Activated CD4-positive, alpha-beta memory T cell treated with anti-CD3 and anti-CD28 coated beads for 36 hours (primary cell): ENCODE data around the gene LBHD1. TPM values are rescaled to one million over a fixed set of nuclear protein-coding genes. Genes with fewer than 3 reads are reported as not detected.
"Not testable (repeated sequence)": the region's sequence is repeated elsewhere in the genome, so short reads cannot be mapped to it uniquely, and the experiment has no call there.

Source experiments
- CTCF ChIA-PET: fragments of 350-600 bp; sonication (Branson Sonifier 250); formaldehyde crosslinking; loops from one replicate; lab custom pipeline; 2021; ENCODE audit warnings: antibody characterized with exemption, inconsistent platforms; lab: Charles Lee
- POLR2A ChIA-PET: fragments of 350-600 bp; sonication (Branson Sonifier 250); formaldehyde crosslinking; loops from one replicate; lab custom pipeline; 2021; ENCODE audit warnings: antibody characterized with exemption; lab: Charles Lee
- DNase-seq: peaks from one replicate; pipeline ENCODE4 v3.0.0-alpha.2; 2020
- H3K27ac Mint-ChIP-seq: one replicate; pipeline ENCODE4 v1.8.0; 2021; ENCODE audit warnings: mixed read lengths
- H3K27me3 Mint-ChIP-seq: one replicate; pipeline ENCODE4 v1.8.0; 2021; ENCODE audit warnings: mixed read lengths
- H3K36me3 Mint-ChIP-seq: one replicate; pipeline ENCODE4 v1.8.0; 2021; ENCODE audit warnings: mixed read lengths
- H3K4me1 Mint-ChIP-seq: one replicate; pipeline ENCODE4 v1.8.0; 2021; ENCODE audit warnings: low read depth, mixed read lengths
- H3K4me3 Mint-ChIP-seq: one replicate; pipeline ENCODE4 v1.8.0; 2021; ENCODE audit warnings: mild to moderate bottlenecking, mixed read lengths
- H3K9me3 Mint-ChIP-seq: one replicate; pipeline ENCODE4 v1.8.0; 2021; ENCODE audit warnings: mixed read lengths
- intact Hi-C: fragments of 100-400 bp; cut with micrococcal nuclease; formaldehyde crosslinking; loops from one replicate; pipeline ENCODE4 v1.15.1; 2023
- total RNA-seq, 2 experiments: library from RNA; stranded (reverse); gene quantifications; one replicate each; pipeline ENCODE4 v1.2.3, GENCODE V29; 2021

LBHD1 gene
- total RNA-seq, 2 experiments from 2014 or later: 10.8 to 14.1 TPM

- no peaks in the 10 kb centered on the region for H3K27me3 Mint-ChIP-seq
- H3K36me3 Mint-ChIP-seq: peaks cover 37% of the 10 kb centered on the region
- H3K9me3 Mint-ChIP-seq: no peaks in the 10 kb centered on the region
- ChIA-PET CTCF (interaction anchor here (0.7 to 2.5 kb wide), 5 partner anchors 16 to 285 kb away, joined by 3 to 9 read pairs (median 5); partner anchors contain the start of genes HNRNPUL2 and TUT1), POLR2A (interaction anchor here (0.6 to 5.4 kb wide), 17 partner anchors 16 to 285 kb away, joined by 3 to 29 read pairs (median 5); partner anchors contain the start of genes B3GAT3, C11orf98, CSKMT and GANAB)
- peak overlapping the region; percentile 95 for H3K27ac Mint-ChIP-seq
- peaks cover 69% of the 10 kb centered on the region for H3K4me1 Mint-ChIP-seq
- intact Hi-C loops: loop anchor here (1.0 to 5.0 kb wide), 11 partner anchors 18 to 172 kb away; partner anchors contain the start of genes C11orf98, CSKMT, HNRNPUL2 and MTA2
- DNase-seq: peak; percentile 98
- peak overlapping the region; percentile 86 for H3K4me3 Mint-ChIP-seq
Observed at GRCh38 chr11:62709247-62710000, 37.4 kb upstream of the LBHD1 start.

- intact Hi-C loops: loop anchor here (1.0 to 5.0 kb wide), 11 partner anchors 19 to 173 kb away; partner anchors contain the start of genes C11orf98, CSKMT, HNRNPUL2 and MTA2
Observed at GRCh38 chr11:62708793-62709192, 36.7 kb upstream of the LBHD1 start.

DNA sequence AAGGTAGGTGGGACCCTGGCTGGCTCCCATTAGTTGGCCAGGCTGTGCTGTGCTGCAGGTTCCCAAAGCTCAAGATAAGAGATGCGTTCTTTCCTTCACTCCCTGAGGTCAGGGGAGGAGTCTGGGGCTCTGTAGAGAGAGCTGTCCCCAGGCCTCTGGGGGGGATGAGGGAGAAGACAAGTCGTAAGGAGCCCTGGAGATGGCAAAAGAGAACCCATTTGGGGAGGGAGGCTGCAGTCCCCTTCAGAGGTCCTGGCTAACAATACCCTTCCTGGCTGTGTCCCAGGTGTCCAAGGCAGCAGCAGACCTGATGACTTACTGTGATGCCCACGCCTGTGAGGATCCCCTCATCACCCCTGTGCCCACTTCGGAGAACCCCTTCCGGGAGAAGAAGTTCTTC, 36.3 kb upstream of the LBHD1 start:
- intact Hi-C loops: loop anchor here (2.0 to 5.0 kb wide), 4 partner anchors 44 to 116 kb away; partner anchors contain the start of genes C11orf98, CSKMT, POLR2G and TUT1
- Mint-ChIP-seq H3K4me1 (peaks cover 58% of the 10 kb centered on the region), H3K36me3 (peaks cover 33% of the 10 kb centered on the region), H3K9me3 (no peaks in the 10 kb centered on the region), H3K27ac (peak overlapping the region; percentile 95), H3K4me3 (peak overlapping the region; percentile 86), H3K27me3 (no peaks in the 10 kb centered on the region)
- ChIA-PET CTCF (interaction anchor here (0.7 to 2.5 kb wide), 5 partner anchors 15 to 284 kb away, joined by 3 to 9 read pairs (median 5); partner anchors contain the start of genes HNRNPUL2 and TUT1), POLR2A (interaction anchor here (0.7 to 5.4 kb wide), 13 partner anchors 19 to 284 kb away, joined by 3 to 29 read pairs (median 8); partner anchors contain the start of genes C11orf98, CSKMT, GANAB and HNRNPUL2)
- DNase-seq: no peak

More at GRCh38 chr11:62708793-62709192, 36.7 kb upstream of the LBHD1 start:
- DNase-seq: peak; percentile 63
- POLR2A ChIA-PET: interaction anchor here (0.6 to 5.4 kb wide), 17 partner anchors 19 to 284 kb away, joined by 3 to 29 read pairs (median 5); partner anchors contain the start of genes B3GAT3, C11orf98, CSKMT and GANAB
- Mint-ChIP-seq H3K9me3 (no peaks in the 10 kb centered on the region), H3K4me3 (peak overlapping the region; percentile 86), H3K36me3 (peaks cover 37% of the 10 kb centered on the region), H3K27ac (peak overlapping the region; percentile 95), H3K4me1 (peaks cover 63% of the 10 kb centered on the region), H3K27me3 (no peaks in the 10 kb centered on the region)
- CTCF ChIA-PET: interaction anchor here (0.7 to 2.5 kb wide), 5 partner anchors 15 to 284 kb away, joined by 3 to 9 read pairs (median 5); partner anchors contain the start of genes HNRNPUL2 and TUT1

- no peaks in the 10 kb centered on the region for H3K27me3 Mint-ChIP-seq
- peak within 1 kb of the TSS; percentile 86 for H3K4me3 Mint-ChIP-seq
- H3K36me3 Mint-ChIP-seq: peaks cover 27% of the 10 kb centered on the region
- ChIA-PET POLR2A (interaction anchor here (0.7 to 5.4 kb wide), 6 partner anchors 20 to 133 kb away, joined by 3 to 29 read pairs (median 13); partner anchors contain the start of genes C11orf98, CSKMT, HNRNPUL2 and LBHD1), CTCF (interaction anchor here (1.1 to 2.0 kb wide), 2 partner anchors 13 to 115 kb away, joined by 3 to 8 read pairs; no protein-coding TSS in a partner anchor)
- intact Hi-C loops: loop anchor here (5.0 kb wide), 2 partner anchors 45 to 115 kb away; partner anchors contain the start of genes TUT1 and ZBTB3
- H3K9me3 Mint-ChIP-seq: no peaks in the 10 kb centered on the region
- DNase-seq: no peak
- peaks cover 51% of the 10 kb centered on the region for H3K4me1 Mint-ChIP-seq
- peak within 1 kb of the TSS; percentile 95 for H3K27ac Mint-ChIP-seq
Observed at GRCh38 chr11:62707277-62707861, 35.3 kb upstream of the LBHD1 start, which contains the start of the genes BSCL2 and GNG3. Gene BSCL2 (minus strand): TSS chr11:62707424. CDS start chr11:62707195, 229 bp downstream. Gene GNG3 (plus strand): TSS chr11:62707676. CDS start chr11:62708296, 620 bp downstream.

DNA sequence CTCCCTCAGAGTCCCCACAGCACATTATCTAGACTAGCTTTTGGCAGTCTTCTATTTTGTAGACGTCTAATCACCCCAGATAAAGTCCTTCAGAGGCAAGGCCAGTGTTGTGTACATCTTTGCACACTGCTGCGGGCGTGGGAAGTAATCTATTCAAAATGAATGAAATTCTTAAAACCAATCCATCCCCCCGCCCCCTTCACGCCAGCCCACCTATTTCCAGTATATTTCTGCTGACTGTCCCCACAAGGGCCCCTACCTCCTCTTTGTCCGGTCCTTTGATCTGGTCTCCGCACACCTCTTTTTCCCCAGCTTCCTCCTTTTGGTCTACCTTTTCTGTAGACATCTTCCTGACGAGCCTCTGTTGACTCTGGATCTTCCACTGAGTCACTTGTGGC, 34.8 kb upstream of the LBHD1 start:
- Mint-ChIP-seq H3K9me3 (no peaks in the 10 kb centered on the region), H3K27me3 (no peaks in the 10 kb centered on the region), H3K27ac (no peak overlapping the region), H3K4me1 (peaks cover 50% of the 10 kb centered on the region), H3K4me3 (peak overlapping the region; percentile 32), H3K36me3 (peaks cover 28% of the 10 kb centered on the region)
- CTCF ChIA-PET: interaction anchor here (1.1 to 2.0 kb wide), 3 partner anchors 12 to 282 kb away, joined by 3 to 8 read pairs (median 6); no protein-coding TSS in a partner anchor
- intact Hi-C loops: loop anchor here (5.0 kb wide), 2 partner anchors 45 to 115 kb away; partner anchors contain the start of genes TUT1 and ZBTB3
- POLR2A ChIA-PET: interaction anchor here (1.0 to 5.4 kb wide), 5 partner anchors 35 to 134 kb away, joined by 5 to 29 read pairs (median 8); partner anchors contain the start of genes C11orf98, CSKMT, INTS5 and LBHD1
- DNase-seq: no peak

DNA sequence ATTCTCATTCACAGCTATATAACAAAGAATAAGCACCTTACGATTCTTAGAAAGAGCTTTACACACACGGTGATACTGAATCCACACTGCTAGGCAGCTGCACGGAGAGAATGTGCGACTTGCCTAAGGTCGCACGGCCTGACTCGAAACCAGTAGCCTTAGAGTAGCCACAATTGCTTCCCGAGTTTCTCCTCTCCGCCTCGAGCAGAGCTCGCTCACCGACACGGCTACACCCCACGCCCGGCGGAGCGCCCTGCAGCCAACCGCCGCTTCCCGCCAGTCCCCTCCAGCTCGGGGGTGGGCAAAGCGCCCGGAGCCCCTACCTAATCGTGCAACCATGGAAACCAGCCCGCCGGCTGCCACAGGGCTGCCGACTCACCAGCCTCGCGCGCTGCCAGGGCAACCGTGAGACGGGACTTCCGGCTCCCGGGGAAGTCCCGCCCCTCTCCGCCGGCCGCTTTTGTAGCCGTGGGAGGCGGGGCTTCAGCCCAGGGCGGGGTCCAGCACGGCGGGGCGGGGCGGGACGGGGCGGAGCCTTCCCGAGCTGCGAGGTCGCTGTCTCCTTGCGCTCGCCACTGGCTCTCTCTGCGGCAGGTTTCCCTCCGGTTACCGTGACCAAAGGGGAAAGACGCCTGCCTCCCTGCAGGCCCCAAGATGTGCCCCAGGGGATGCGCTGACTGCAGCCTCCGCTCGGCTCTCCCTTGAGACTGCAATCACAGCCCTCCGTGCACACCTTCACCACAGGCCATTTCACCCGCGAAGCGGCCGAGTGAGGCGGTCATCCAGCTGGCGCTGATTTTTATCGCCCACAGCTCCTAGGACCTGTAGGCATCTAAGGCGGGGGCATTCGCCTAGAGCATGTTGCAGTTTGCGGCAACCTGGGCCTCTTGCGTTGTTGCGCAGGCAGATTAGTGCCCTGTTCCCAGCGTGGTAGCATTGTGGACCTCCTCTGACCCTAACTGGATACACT, 34.1 kb upstream of the LBHD1 start:
- H3K27ac Mint-ChIP-seq: peak overlapping the region; percentile 70
- peak; percentile 96 for DNase-seq
- no peaks in the 10 kb centered on the region for H3K9me3 Mint-ChIP-seq
- ChIA-PET POLR2A (interaction anchor here (0.8 to 5.4 kb wide), 9 partner anchors 17 to 134 kb away, joined by 3 to 29 read pairs (median 5); partner anchors contain the start of genes B3GAT3, C11orf98, CSKMT and GANAB), CTCF (interaction anchor here (0.6 to 2.0 kb wide), 7 partner anchors 9 to 281 kb away, joined by 3 to 8 read pairs (median 4); partner anchors contain the start of genes HNRNPUL2, STX5 and TTC9C)
- intact Hi-C loops: loop anchor here (5.0 kb wide), 2 partner anchors 46 to 114 kb away; partner anchors contain the start of genes TUT1 and ZBTB3
- peaks cover 50% of the 10 kb centered on the region for H3K4me1 Mint-ChIP-seq
- H3K4me3 Mint-ChIP-seq: peak overlapping the region; percentile 85
- H3K36me3 Mint-ChIP-seq: peaks cover 30% of the 10 kb centered on the region
- no peaks in the 10 kb centered on the region for H3K27me3 Mint-ChIP-seq

GRCh38 chr11:62705413-62705812, 33.3 kb upstream of the LBHD1 start:
- H3K27ac Mint-ChIP-seq: peak overlapping the region; percentile 70
- H3K4me1 Mint-ChIP-seq: peaks cover 45% of the 10 kb centered on the region
- intact Hi-C loops: loop anchor here (5.0 kb wide), 2 partner anchors 47 to 113 kb away; partner anchors contain the start of genes TUT1 and ZBTB3
- H3K9me3 Mint-ChIP-seq: no peaks in the 10 kb centered on the region
- no peak for DNase-seq
- ChIA-PET POLR2A (interaction anchor here (0.8 to 5.4 kb wide), 7 partner anchors 16 to 135 kb away, joined by 3 to 29 read pairs (median 5); partner anchors contain the start of genes B3GAT3, GANAB, INTS5 and LBHD1), CTCF (interaction anchor here (0.5 to 2.0 kb wide), 7 partner anchors 8 to 281 kb away, joined by 3 to 8 read pairs (median 4); partner anchors contain the start of genes HNRNPUL2 and TTC9C)
- peaks cover 29% of the 10 kb centered on the region for H3K36me3 Mint-ChIP-seq
- H3K4me3 Mint-ChIP-seq: peak overlapping the region; percentile 85
- no peaks in the 10 kb centered on the region for H3K27me3 Mint-ChIP-seq

DNA sequence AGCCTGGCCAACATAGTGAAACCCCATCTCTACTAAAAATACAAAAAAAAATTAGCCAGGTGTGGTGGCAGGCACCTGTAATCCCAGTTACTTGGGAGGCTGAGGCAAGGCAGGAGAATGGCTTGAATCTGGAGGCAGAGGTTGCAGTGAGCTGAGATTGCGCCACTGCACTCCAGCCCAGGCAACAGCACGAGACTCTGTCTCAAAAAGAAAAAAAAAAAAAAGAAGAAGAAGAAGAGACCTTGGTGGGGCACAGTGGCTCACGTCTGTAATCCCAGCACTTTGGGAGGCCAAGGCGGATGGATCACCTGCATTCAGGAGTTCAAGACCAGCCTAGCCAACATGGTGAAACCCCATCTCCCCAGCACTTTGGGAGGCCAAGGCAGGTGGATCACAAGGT, 31.9 kb upstream of the LBHD1 start:
- POLR2A ChIA-PET, DNase-seq, H3K27ac Mint-ChIP-seq, H3K27me3 Mint-ChIP-seq, intact Hi-C loops, H3K4me3 Mint-ChIP-seq, H3K9me3 Mint-ChIP-seq: not testable (repeated sequence)
- peaks cover 20% of the 10 kb centered on the region for H3K36me3 Mint-ChIP-seq
- H3K4me1 Mint-ChIP-seq: peaks cover 39% of the 10 kb centered on the region
- CTCF ChIA-PET: interaction anchor here (0.6 kb wide), 1 partner anchor 63 kb away, joined by 3 read pairs; no protein-coding TSS in a partner anchor

DNA sequence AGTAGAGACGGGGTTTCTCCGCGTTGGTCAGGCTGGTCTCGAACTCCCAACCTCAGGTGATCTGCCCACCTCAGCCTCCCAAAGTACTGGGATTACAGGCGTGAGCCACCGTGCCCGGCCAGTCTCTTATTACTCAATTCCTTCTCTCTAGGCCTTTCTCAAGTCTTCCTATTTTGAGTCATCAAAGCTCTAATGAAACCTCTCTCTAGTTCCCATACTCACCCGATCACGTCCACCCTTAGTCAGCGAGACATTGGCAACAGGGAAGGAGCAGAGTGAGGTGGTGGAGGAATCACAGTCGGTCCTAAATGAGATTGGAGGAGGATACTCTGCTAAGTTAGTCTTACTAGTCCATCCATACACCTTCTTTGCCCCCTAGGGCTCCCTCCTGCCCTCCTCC, 30.2 kb upstream of the LBHD1 start:
- ChIA-PET POLR2A (no interaction called here), CTCF (interaction anchor here (1.6 to 1.9 kb wide), 2 partner anchors 8 to 21 kb away, joined by 5 to 9 read pairs; no protein-coding TSS in a partner anchor)
- Mint-ChIP-seq H3K9me3 (no peaks in the 10 kb centered on the region), H3K36me3 (peaks cover 18% of the 10 kb centered on the region), H3K27me3 (no peaks in the 10 kb centered on the region), H3K4me3 (no peak overlapping the region), H3K27ac (no peak overlapping the region), H3K4me1 (peaks cover 24% of the 10 kb centered on the region)
- intact Hi-C loops: no loop called here
- peak; percentile 33 for DNase-seq
